Measurements from ENCODE around the gene B4GALNT4.
"Not testable (repeated sequence)": the region's sequence is repeated elsewhere in the genome, so short reads cannot be mapped to it uniquely, and the experiment has no call there.

The B4GALNT4 gene

GRCh38 chr11:335779-336658 is 33.3 kb upstream of the B4GALNT4 start:
- DNase-seq (ENCODE audit: low read depth) = no peak

- DNase-seq (ENCODE audit: low read depth) = no peak
Observed at GRCh38 chr11:336659-337198, 32.6 kb upstream of the B4GALNT4 start.

GRCh38 chr11:337711-338110 is 31.6 kb upstream of the B4GALNT4 start:
- DNase-seq (ENCODE audit: low read depth) = no peak

- DNase-seq (ENCODE audit: low read depth) = no peak
Observed at GRCh38 chr11:339963-340362, 29.3 kb upstream of the B4GALNT4 start.

GRCh38 chr11:340539-341512 is 28.5 kb upstream of the B4GALNT4 start:
- DNase-seq (ENCODE audit: low read depth) = no peak

DNA sequence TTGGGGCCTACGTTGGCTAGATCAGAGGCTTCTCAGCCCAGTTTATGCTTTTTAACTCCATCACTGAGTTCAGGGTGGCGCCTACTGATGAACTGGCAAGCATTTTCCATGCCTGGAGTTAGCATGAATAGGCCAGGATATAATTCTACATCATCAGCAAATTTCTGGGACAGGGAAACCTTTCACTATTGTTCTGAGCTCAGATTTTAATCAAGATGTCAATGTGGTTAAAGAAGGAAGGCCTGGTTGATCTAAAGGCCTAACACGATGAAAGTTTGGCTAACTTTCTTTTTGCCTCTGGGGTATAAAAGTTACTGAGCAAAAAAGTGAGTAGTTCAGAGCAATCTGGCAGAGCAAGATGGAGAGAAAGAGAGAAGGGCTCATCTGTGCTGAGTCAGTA is 27.0 kb upstream of the B4GALNT4 start:
- no peak for DNase-seq (ENCODE audit: low read depth)

GRCh38 chr11:344836-345578 is 24.3 kb upstream of the B4GALNT4 start:
- no peak for DNase-seq (ENCODE audit: low read depth)

- no peak for DNase-seq (ENCODE audit: low read depth)
Observed at GRCh38 chr11:346529-346928, 22.8 kb upstream of the B4GALNT4 start.

DNA sequence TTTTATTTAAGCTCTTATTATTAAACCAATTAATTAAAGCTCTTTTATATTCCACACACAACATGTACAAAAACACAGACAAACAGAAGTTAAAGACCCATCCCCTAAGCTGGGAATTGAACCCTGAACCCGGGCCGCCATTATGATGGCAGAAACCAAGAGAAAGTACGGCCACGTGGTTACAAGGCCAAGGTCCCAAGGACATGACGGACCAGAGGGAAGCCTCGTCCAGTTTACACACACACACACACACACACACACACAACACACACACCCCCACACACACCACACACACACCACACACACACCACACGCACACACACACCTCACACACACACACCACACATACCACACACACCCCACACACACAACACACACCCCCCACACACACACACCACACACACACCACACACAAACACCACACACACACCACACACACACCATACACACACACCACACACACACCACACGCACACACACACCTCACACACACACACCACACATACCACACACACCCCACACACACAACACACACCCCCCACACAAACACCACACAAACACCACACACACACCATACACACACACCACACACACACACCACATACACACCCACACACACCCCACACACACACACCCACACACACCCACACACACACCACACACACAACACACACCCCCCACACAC is 19.9 kb upstream of the B4GALNT4 start:
- not testable (repeated sequence) for DNase-seq (ENCODE audit: low read depth)

GRCh38 chr11:350033-350722 is 19.1 kb upstream of the B4GALNT4 start:
- DNase-seq (ENCODE audit: low read depth) = not testable (repeated sequence)

GRCh38 chr11:350723-351255 is 18.5 kb upstream of the B4GALNT4 start:
- DNase-seq (ENCODE audit: low read depth) = no peak

GRCh38 chr11:351411-351810 is 17.9 kb upstream of the B4GALNT4 start:
- no peak for DNase-seq (ENCODE audit: low read depth)

GRCh38 chr11:352456-353031 is 16.8 kb upstream of the B4GALNT4 start:
- DNase-seq (ENCODE audit: low read depth) = no peak

DNA sequence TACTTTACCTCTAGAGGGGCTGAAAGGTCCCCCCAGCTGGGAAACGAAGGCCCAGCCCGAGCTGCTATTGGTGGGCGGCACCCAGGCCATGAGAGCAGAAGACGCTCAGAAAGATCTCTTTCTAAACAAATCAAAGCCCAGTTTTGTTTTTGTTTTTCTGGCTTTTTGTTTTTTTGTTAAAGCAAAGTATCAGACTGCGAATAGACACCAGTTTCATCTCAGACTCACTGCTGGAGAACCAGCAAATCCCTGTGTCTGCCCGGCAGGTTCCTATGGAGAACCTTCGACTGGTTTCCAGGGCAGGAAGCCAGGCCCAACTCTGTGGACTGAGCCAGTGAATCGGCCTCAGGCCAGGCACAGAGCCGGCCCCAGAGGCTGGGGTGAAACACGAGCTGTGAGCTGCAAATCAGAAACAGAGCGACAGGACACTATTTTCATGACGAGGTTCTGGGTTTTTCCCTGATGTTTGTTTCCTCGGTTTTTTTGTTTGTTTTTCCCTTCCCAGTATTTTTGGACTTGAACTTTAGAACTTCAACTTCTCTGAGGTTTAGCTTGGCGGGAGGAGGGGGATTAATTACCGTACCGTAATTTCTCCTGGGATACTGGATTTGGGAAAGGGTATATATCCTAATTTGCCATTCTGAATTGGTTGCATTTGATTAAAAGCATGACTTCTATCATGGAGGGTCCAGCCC is 16.0 kb upstream of the B4GALNT4 start:
- peak; percentile 61 for DNase-seq (ENCODE audit: low read depth)

GRCh38 chr11:355581-356458 is 13.5 kb upstream of the B4GALNT4 start:
- peak; percentile 75 for DNase-seq (ENCODE audit: low read depth)

- no peak for DNase-seq (ENCODE audit: low read depth)
Observed at GRCh38 chr11:356610-357009, 12.7 kb upstream of the B4GALNT4 start.

- no peak for DNase-seq (ENCODE audit: low read depth)
Observed at GRCh38 chr11:357582-357981, 11.7 kb upstream of the B4GALNT4 start.

DNA sequence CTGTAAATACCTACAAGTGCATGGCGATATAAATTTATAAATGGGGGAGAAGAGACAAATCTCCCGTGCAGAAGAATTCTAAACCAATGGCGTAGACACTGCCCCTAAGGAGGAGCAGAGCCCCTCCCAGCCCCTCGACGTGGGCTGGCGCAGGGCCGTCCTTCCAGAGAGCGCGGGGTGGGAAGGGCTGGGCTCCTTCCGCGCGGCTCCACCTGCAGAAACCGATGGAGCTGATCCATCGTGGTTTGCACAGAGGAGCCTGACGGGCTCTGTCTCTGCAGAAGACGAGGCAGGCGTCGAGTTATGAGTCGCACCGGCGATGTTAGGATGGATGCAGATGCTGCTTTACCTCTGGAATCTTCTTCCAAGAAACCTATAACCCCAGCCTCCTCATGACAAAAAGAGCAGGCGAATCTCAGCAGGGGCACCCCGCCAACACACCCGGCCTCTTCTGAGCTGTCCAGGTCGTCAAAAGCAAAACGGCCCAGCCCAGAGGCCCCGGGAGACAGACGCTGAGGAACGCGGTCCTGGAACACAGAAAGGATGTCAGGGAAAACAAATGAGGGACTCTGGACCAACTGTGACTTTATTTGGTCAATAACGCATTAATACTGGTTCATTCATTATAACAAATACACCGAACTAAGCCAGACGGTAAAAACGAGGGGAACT is 11.0 kb upstream of the B4GALNT4 start:
- DNase-seq (ENCODE audit: low read depth) = no peak
